Activated CD8-positive, alpha-beta memory T cell treated with anti-CD3 and anti-CD28 coated beads for 36 hours (primary cell): ENCODE data around the gene SYNDIG1. TPM values are rescaled to one million over a fixed set of nuclear protein-coding genes. Genes with fewer than 3 reads are reported as not detected.

Experiments used
- CTCF ChIA-PET: fragments of 350-600 bp; sonication (Branson Sonifier 250); formaldehyde crosslinking; loops from one replicate; lab custom pipeline; 2021; ENCODE audit warnings: antibody characterized with exemption; lab: Charles Lee
- POLR2A ChIA-PET: fragments of 350-600 bp; sonication (Branson Sonifier 250); formaldehyde crosslinking; loops from one replicate; lab custom pipeline; 2021; ENCODE audit warnings: antibody characterized with exemption; lab: Charles Lee
- total RNA-seq, 2 experiments: library from RNA; stranded (reverse); gene quantifications; one replicate each; pipeline ENCODE4 v1.2.3, GENCODE V29; 2021

Gene SYNDIG1
- total RNA-seq, 2 experiments from 2014 or later = not detected

DNA sequence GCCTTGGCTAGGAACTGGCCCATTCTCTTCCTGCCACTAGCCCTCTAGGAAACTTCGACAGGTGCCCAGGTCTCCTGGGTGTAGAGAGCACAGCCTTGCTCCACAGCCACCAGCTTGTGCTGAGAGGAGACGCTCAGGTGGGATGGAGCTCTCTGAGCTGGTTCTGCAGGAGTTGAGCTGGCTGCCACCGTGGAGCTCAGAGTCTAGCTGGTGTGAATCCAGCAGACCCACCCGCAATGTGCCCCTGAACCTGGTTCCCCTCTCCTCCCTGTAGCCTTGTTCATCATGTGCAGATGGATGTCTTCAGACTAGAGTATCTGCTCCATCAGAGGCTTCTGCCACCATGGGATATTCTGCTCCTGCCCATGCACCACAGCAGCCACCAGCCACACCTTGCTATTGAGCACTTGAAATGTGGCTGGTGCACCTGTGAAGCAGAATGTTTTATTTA, 222.5 kb downstream of the SYNDIG1 start:
- POLR2A ChIA-PET = no interaction called here

DNA sequence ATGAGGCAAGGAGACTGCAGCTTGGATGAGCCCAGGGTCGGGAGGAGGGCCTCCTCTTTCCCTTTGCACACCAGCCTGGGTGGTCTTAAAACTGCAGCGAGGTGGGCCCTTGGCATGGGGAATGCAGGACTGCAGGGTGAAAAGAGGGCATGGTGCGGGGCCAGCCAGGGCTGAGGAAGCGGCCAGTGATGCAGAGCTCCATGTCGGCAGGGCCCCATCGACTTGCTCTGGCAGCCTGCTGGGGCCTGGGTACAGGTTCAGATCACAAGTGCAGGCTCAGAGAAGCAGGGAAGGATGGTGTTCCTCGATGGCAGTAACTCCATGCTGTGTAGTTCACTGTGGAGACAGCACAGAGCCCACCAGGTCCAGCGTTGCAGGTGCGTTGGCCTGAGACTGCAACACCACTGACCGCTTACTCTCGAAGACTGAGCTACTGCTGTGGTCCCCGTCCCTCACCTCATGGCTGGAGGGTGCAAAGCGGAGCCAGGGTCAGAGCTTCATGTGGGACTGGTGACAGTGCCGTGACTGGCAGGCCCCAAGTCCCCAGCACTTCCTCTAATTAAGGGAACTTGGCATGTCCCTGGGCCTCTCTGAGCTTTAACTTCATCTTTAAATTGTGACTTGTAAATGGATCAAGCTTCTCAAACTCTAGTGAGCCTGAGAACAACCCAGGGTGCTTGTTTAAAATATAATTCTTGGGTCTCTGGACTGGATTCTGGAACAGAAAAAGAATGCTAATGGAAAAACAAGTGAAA, 223.2 kb downstream of the SYNDIG1 start:
- POLR2A ChIA-PET = no interaction called here
- CTCF ChIA-PET = no interaction called here

More for the DNA sequence above, 222.5 kb downstream of the SYNDIG1 start:
- CTCF ChIA-PET = no interaction called here

DNA sequence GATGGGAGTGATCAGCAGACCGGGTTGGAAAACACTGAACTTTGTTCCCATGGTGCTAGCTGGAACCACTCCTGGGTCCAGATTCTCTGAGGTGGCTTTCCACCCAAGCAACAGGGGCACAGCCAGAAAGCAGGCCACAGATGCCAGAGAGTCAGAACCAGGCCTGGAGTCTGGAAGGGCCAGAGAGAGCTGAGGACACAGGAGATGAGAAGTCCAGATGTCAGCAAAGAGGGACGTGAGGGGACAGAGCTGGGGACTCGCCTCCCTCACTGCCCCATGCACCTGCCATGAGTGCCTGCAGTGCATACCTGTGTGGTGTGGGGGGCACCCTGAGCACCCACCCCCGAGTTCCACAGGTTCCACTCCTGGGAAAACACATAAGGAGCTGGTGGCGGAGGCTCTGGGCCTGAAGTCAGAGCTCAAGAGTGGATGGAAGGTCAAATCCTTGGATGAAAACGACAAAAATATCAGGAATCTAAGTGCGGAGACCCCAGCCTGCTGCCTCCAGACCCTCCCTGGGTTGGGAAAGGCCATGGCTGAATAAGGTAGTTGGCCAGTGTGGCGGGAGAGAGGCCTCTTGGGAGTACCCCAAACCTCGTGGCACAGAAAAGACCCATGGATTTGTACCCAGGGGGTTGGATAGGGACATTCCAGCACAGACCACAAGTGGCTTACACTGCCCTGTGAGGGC, 224.2 kb downstream of the SYNDIG1 start:
- POLR2A ChIA-PET = no interaction called here
- CTCF ChIA-PET = no interaction called here

DNA sequence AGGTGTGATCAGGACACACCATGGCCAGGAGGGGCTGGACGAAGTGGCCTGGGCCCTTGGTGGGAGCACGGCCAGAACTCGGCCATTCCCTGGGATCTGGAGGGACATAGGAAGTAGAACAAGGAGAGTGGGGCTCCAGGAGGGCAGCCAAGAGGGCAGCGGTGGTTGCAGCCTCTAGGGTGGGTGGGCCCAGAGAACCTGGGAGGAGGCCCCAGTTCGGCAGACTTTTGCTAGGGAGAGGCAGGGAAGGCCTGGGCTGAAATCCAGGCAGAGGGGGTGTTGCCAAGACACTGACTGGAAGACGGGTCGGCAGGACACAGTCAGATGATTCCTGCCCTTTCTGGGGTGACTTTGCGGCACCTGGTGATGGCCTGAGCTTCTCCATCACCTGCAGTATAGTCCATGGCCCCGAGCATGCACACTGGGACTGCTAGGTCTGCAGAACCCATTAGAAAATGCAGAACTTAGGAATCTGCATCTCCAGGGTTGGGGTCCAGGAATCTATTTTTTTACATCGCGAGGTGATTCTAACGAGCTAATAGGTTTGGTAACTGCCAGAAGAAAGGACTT, 224.8 kb downstream of the SYNDIG1 start:
- POLR2A ChIA-PET = no interaction called here
- CTCF ChIA-PET = no interaction called here

DNA sequence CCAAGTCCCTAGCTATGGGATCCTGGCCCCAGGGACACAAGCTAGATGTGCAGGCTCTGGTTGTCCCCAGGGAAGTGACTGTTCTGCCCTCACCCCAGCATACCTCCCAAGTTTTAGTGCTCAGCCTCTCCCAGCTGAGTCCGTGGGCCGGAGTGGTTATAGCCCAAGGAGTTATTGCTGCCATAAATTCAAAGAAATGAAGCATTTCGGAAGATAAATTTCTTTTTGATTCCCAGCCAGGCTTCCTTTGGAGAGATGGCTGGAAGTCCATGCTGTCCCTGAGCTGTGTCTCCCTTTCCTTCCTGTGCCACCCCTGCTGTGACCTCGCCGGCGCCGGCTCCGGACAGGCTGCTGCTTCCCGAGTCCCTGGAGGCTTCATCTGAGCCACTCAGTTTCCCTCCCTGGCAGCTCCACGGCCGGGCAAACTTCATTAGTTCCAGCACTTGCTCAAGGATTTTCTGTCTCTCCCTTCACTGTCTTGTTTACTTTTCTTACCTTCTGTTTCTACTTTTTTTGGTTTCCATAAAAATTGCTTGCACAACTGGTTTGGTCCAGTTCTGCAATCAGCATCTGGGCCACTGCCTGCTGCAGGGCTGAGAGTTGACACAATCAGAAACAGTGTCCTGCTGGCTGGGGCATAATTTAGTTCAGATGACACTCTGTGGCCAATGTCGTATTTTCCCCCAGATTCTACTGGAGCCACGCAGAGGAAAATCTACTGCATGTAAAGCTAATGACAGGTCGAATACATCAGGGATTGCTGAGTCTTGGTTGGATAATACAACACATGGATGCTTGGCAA, 225.5 kb downstream of the SYNDIG1 start:
- CTCF ChIA-PET = no interaction called here
- POLR2A ChIA-PET = no interaction called here

DNA sequence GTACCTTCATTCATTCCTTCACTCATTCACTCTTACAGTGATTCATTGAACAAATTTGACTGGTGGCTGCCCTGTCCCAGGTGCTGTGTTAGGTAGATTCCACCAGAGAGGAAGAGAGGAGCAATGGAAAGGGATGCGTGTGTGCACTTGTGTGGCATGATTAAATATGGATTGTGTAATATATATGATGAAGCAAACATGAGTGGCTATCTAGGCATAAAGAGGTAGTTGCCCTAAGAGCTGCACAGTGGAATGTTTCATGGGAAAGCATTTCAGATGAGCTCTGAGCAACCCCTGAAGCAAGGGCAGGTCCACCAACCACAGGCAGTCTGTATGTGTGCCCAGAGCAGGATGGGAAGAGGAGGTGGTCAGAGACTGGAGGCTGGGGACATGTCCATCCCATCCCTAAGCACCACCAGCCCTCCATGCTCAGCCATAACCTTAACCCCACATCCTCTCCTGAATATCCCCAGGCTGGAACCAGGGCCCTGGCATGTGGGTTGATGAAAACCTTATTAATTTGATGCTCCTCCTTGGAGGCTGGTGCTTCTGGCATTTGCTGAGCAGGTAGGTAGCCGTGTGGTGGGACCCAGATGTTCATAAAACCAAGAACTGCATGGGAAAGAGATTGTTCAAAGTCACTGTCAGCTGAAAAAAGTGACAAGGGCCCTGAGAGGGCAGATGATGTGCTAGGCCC, 226.2 kb downstream of the SYNDIG1 start:
- ChIA-PET CTCF (no interaction called here), POLR2A (no interaction called here)

DNA sequence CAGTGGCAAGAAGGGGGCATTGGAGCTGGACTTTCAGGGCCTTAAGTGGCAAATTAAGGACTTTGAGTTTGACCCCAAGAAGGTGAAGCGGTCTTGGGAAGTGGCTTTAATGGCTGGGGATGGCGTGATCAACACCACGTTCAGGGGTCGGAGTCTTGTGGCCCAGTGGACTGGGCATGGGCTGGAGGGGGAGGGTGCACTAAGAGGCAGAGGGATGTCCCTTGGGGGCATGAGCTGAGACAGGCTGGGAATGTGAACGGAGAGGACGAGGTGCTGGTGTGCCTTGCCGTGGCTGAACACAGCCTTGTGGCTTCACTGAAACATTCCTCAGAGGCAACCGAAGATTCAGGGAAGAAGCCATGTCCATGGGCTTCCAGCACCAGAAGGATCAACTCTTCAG, 227.0 kb downstream of the SYNDIG1 start:
- POLR2A ChIA-PET = no interaction called here
- CTCF ChIA-PET = no interaction called here

DNA sequence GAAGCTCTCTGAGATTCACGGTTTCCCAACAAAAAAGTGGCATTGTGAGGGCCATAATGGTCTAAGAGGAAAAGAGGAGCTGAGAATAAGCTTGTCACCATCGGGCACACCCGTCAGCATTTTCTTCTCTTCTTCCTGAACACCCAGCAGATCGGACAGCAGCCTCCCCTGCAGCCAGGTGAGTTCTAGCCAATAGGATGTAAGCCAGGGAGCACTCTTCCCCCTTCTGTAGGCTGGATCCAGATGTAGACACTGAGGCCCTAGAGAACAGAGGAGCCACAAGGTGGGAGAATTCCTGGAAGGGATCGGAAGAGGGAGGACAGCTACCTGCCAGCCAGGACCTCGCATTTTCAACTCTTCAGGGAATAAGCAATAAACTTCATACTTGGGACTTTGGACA, 228.0 kb downstream of the SYNDIG1 start:
- POLR2A ChIA-PET = no interaction called here
- CTCF ChIA-PET = no interaction called here

DNA sequence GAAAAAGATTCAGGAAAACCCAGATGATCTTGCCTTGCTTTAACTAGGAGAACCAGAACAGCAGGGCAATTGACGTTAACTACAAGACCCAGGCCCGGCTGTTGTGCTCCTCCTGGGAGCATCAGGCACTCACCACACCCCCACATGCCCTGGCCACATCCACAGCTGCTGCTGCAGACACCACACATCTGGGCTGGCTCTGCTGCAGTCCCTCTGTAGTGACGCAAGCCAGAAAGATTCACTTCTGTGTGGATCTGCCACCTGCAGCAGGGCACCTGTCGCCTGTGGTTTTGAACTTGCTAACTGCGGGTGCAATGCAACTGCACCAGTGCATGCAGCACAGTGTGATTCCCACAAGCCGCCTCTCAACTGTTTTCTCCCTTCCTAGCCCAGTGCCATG, 228.8 kb downstream of the SYNDIG1 start:
- CTCF ChIA-PET = no interaction called here
- POLR2A ChIA-PET = no interaction called here

DNA sequence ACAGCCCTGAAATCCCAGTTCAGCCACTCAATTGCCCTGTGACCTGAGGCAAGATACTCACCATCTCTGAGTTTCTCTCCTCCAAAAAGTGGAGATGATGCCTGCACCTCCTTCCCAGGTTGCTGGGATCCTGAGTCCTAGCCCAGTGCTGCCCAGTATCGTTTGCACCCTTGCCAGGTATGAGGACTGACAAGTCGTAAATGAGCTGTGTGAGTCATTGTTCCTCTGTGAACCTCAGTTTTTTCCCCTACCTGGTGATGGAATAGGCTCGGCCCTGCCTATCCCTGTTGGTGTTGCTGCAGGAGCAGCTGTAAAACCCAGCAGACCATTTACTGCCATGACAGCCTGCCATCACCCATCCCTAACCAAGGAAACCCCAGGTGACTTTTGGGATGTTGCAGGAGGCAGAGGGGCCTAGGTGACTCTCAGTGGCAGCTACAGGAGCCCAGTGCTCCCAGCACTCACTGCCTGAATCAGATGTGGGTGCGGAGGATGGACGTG, 229.3 kb downstream of the SYNDIG1 start:
- ChIA-PET CTCF (no interaction called here), POLR2A (no interaction called here)

DNA sequence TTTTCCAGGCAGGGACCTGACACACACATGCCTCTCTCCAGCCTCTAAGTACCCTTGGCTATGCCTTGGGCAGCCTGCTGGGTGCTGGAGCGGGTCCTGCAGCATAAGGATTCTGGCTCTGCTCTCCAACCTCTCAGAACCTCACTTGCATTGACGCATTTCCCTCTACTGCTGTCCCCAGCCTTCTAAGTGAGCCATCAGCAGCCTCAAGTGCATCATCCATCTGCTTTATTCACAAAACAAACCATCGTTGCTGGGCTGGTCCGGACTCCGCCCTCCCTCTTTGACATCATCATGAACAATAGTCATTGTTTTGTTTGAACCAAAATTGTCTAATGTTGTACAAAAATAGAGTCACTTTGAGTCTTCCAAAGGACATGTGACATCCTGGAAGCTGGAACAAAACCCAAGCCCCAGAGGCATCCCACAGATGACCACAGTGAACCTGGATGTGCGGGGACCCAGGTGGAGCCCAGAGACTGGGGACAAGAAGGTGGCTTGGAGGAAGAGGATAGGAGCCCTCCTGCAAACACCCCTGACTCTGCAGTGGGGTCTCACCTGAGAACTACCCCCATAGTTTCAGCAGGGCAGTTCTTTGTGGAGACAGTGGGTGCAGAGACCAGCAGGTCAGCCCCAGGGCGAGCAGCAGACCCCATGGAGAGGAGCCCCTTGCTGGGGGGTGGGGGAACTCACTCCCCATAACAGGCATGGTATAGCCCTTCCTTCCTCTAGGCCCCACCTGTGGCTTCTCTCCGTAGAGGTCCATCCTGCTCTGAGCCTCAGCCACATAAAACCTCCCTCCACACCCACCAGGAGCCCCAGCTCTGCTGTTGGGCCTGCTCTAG, 230.1 kb downstream of the SYNDIG1 start:
- ChIA-PET CTCF (no interaction called here), POLR2A (no interaction called here)

DNA sequence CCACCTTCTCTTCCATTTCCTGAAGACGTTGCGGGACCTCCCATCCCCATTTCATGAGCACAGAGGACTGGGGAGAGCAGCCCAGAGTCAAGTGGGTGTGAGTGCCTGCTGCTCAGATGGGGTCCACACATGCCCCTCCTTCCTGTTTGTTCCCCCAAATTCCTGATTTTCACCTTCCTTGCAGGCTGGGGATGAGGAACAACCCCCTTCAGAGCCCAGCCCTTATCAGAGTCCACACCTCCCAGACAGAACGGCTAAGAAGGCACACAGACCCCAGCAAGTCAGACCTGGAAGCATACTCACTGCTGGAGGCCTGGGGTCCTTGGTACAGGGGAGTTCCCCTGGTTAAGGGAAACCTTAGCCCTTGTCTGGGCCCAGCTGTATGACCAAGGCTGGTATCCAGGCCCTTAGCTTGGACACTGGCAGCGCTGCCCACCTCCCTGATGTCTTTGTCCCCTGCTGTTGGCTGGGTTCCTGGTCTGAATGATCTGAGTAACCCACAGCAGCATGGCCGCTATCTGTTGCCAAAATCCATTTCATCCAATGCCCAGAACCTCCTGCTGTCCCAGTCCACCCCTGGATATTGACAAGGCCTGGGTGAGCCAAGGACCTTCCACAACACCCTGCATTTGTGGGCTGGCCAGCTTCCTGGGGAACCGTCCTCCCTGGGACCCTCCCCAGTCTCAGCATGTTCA, 230.9 kb downstream of the SYNDIG1 start:
- CTCF ChIA-PET = no interaction called here
- POLR2A ChIA-PET = no interaction called here

DNA sequence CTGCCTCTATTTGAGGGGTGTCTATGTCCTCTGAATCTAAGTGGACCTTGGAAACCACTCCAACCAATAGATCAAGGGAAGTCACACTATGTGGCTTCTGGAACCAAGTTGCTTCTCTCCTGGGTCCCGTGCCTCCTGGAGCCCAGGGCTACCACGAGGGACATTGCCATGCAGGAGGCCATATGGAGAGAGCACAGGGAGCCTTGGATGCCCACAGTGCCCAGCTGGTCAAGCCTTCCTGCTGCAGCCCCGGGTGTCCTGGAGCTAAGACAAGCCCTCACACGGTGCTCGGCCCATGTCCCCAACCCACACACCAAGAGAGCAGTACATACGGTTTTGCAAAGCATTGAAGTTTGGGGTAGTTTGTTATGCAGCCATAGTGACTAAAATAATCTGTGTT, 231.6 kb downstream of the SYNDIG1 start:
- ChIA-PET CTCF (no interaction called here), POLR2A (no interaction called here)

DNA sequence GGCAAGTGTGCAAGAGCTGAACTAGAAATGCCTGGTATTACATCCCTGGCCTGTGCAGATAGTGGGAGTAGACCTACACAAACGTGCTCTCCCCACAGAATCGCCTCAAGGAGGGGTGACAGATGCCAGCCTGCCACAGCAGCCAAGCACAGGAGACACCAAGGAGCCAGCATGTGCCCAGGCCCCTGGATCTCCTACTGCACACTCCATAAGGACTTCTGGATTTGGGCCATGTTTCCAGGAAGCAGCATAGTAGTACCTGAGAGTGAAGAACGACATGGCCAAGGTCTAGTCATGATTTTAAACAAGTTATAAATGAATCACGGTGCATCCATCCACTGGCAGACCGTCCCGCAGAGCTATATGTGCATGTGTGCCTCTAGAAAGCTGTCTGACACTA, 232.2 kb downstream of the SYNDIG1 start:
- CTCF ChIA-PET = no interaction called here
- POLR2A ChIA-PET = no interaction called here

DNA sequence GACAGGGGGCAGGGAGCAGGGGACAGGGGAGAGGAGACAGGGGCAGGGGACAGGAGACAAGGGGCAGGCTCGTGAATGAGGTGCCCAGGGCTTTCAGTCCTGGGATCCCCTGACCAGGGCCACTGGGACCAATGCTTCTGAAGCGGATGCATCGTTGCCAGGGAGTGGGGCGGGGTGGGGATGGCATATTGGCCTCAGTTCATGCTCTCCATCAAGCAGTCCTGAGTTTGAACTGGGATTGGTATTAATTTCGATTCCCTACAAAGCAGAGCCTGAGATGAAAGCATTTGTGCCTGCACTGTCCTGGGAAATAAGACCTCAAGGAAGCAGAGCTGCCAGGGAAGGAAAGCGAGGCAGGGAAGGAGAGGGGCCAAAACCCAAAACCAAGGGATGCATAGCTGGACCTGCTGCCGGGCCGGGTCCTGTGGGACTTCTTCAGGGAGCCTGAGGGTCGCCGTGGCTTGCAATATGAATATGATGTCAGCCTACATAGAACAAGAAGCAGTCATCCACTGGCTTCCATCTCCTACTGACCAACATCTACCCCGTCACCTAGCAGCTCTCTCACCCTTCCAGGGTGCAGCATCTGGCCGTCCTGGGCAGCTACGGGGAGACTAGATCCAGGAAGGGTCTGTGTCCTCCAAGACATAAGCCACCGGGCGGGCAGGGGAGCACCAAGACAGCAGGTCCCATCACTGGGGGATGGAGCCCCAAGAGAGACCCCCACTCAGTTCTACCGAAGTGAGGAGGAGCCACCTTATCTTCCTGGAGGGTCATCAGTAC, 233.3 kb downstream of the SYNDIG1 start:
- CTCF ChIA-PET = no interaction called here
- POLR2A ChIA-PET = no interaction called here

DNA sequence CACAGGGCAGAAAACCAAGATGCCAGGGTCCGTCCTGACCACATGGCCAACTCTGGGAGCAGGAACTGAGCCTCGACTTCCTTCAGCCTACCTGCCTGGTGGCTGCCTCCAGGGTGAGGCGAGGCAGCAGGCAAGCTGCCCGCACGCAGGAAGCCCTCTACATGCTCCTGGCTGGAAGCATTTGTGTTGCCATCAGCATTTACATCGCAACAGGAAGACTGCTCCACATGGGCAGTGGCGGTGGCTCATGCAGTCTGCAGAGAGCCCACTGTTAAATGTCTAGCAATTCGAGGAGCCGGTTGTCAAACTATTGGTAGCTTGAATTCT, 233.8 kb downstream of the SYNDIG1 start:
- POLR2A ChIA-PET = no interaction called here
- CTCF ChIA-PET = no interaction called here

DNA sequence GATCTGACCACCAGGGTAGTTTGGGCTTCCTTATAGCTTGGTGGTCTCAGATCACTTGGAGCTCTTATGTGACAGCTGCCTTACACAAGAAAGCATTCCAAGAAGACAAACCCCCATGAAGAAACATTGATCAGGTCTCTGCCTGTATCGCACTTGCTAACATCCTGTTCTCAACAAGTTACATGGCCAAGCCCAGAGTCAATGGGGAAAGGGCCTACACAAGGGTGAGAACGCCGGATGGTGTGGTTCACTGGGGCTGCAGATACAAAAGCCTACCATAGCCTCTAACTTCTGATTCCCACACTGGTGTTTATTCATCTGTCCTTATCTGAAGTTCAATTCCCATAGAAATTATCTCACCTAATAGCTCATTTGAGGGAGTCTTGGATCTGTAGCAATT, 235.5 kb downstream of the SYNDIG1 start:
- ChIA-PET CTCF (no interaction called here), POLR2A (no interaction called here)
